Neural progenitor cell (in vitro differentiated cells): ENCODE data around the gene TARDBP.

Experiments used
- EZH2 ChIP-seq: fragments of 200-600 bp; sonication (generic); IDR thresholded peaks from 2 replicates; pipeline ENCODE4 v1.6.1; 2017; ENCODE audit warnings: antibody characterized with exemption, mild to moderate bottlenecking, moderate library complexity
- TF ChIP-seq, protein P1 (sequence below): fragments of 200-600 bp; sonication (generic); IDR thresholded peaks from 2 replicates; pipeline ENCODE4 v1.5.1; 2017; ENCODE audit warnings: antibody characterized with exemption, mild to moderate bottlenecking

DNA sequence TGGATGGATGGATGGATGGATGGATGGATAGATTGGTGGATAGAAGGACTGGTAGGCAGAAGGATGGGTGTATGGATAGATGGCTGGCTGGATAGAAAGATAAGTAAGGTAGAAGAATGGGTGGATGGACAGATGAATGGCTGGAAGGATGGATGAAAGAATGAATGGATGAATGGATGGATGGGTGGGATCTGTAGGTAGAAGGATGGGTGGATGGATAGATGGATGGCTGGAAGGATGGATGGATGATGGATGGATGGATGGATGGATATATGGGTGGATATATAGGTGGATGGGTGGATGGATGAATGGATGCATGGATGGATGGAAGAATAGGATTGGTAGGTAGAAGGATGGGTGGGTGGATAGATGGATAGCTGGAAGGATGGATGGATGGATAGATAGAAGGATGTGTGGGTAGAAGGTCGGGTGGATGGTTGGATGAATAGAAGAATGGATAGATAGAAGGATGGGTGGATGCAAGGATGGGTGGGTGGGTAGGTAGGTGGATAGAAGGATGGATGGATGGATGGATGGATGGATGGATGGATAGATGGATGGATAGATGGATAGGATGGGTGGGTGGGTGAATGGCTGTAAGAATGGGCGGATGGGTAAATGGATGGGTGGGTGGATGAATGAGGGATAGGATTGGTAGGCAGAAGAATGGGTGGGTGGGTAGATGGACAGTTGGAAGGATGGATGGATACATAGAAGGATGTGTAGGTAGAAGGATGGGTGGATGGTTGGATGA, 27.1 kb downstream of the TARDBP start:
- TF ChIP-seq, protein P1, sequence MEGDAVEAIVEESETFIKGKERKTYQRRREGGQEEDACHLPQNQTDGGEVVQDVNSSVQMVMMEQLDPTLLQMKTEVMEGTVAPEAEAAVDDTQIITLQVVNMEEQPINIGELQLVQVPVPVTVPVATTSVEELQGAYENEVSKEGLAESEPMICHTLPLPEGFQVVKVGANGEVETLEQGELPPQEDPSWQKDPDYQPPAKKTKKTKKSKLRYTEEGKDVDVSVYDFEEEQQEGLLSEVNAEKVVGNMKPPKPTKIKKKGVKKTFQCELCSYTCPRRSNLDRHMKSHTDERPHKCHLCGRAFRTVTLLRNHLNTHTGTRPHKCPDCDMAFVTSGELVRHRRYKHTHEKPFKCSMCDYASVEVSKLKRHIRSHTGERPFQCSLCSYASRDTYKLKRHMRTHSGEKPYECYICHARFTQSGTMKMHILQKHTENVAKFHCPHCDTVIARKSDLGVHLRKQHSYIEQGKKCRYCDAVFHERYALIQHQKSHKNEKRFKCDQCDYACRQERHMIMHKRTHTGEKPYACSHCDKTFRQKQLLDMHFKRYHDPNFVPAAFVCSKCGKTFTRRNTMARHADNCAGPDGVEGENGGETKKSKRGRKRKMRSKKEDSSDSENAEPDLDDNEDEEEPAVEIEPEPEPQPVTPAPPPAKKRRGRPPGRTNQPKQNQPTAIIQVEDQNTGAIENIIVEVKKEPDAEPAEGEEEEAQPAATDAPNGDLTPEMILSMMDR: no peak
- TF ChIP-seq EZH2: no peak
